ENCODE measurements around the gene ZNF76. TPM values are rescaled to one million over a fixed set of nuclear protein-coding genes. Genes with fewer than 3 reads are reported as not detected.

Gene ZNF76
- total and polyA plus RNA-seq, 9 of the 15 experiments (the other 6 are each of a cell fraction or from before 2014, with no cell fraction given), result 1.2 to 17.8 (median 10.7) TPM

DNA sequence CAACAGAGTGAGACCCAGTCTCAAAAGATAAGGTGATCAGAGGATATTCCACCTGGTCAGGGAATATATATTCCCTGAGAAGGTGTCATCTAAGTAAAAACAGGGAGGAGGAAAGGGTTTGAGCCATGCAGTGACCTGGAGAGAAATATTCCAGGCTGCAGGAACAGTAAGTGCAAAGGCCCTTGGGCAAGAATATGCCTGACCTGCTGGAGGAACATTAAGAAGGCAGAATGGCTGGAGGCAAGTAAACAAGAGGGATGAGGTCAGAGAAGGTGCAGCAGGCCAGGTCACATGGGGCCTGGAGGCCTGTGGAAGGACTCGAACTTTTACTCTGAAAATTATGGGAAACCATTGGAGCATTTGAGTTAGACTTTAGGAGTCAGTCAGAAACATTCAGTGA lies 44.8 kb downstream of the ZNF76 start:
- Histone ChIP-seq H3K36me3 (ENCODE audit: control insufficient read depth, insufficient read depth, low read length) (peaks cover 6% of the 10 kb centered on the region; the same call in 1 of the 3 replicates), H3K4me1 (replicated peaks in 1 of 2; ENCODE audit: control insufficient read depth in 2 of 2, insufficient read depth in 2 of 2, low read length in 2 of 2) (peaks cover 27 to 28% of the 10 kb centered on the region in 2 experiments), H3K27ac (ENCODE audit: extremely low read depth, low read depth, low read length) (no peak overlapping the region), H3K9me3 (replicated peaks; ENCODE audit: control insufficient read depth, insufficient read depth, low read depth, low read length) (no peaks in the 10 kb centered on the region), H3K9me1 (ENCODE audit: control insufficient read depth, insufficient read depth, low read length) (no peaks in the 10 kb centered on the region), H3K4me2 (ENCODE audit: insufficient read depth, low read length) (no peak overlapping the region), H3K79me2 (ENCODE audit: control insufficient read depth, insufficient read depth, low read length) (peaks cover 6% of the 10 kb centered on the region; the same call in 2 of the 3 replicates), H3K4me3 (no peak overlapping the region), H3K27me3 (ENCODE audit: control insufficient read depth in 2 of 2, insufficient read depth in 2 of 2, low read length in 2 of 2) (no peaks in the 10 kb centered on the region), H2AFZ (ENCODE audit: low read depth, low read length) (no peak overlapping the region), H4K20me1 (replicated peaks; ENCODE audit: control insufficient read depth, insufficient read depth, low read length) (0 out of 2 replicates have a peak, but pooled peaks cover 4% of the 10 kb centered on the region), H3K9ac (ENCODE audit: insufficient read depth in 1 of 2, low read depth in 2 of 2, low read length in 2 of 2) (peak overlapping the region in 1 of 2 experiments; percentile 24; a peak in 1 of 4 replicates)
- no peak for DNase-seq (ENCODE audit: extremely low read depth in 1 of 4, low spot score in 3 of 4)
- no peak for ATAC-seq
- ChIA-PET POLR2A (interaction anchor here (0.9 to 1.2 kb wide), 3 partner anchors 19 to 146 kb away, joined by 3 to 4 read pairs (median 3); no protein-coding TSS in a partner anchor), CTCF (ENCODE audit: low intra/inter-chr PET ratio) (no interaction called here)
- 30% methylated on average over 1 of the region's 1 CpG for WGBS (ENCODE audit: insufficient coverage, low coverage, missing lambda C conversion rate)
- intact Hi-C loops (cut with micrococcal nuclease) (no loop called here), in situ Hi-C loops (cut with MboI) (loop anchor here (10.0 kb wide), 1 partner anchor 151 kb away; the partner anchor contains the start of gene FANCE)
- no peak for FAIRE-seq
- no TSS peak for BruUV-seq (replicated peaks)
- TF ChIP-seq, protein P1, sequence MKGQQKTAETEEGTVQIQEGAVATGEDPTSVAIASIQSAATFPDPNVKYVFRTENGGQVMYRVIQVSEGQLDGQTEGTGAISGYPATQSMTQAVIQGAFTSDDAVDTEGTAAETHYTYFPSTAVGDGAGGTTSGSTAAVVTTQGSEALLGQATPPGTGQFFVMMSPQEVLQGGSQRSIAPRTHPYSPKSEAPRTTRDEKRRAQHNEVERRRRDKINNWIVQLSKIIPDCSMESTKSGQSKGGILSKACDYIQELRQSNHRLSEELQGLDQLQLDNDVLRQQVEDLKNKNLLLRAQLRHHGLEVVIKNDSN (CRISPR knock-in tag; IDR thresholded peaks at IDR 0.05), result peak; percentile 60
- TF ChIP-seq U2AF1 (optimal IDR thresholded peaks at IDR 0.05; ENCODE audit: low read depth, low read length) (no peak), ZNF57 (CRISPR knock-in tag; IDR thresholded peaks at IDR 0.05) (no peak), GATAD2A (IDR thresholded peaks at IDR 0.05) (no peak), FOXA3 (CRISPR knock-in tag; conservative IDR thresholded peaks at IDR 0.05 in 1 of 2, IDR thresholded peaks at IDR 0.05 in 1 of 2) (0 out of 4 replicates have a peak, but pooled peaks of 1 of the 2 experiments have one; percentile 21), ZNF121 (CRISPR knock-in tag; conservative IDR thresholded peaks at IDR 0.05) (peak; percentile 3; the same call in 1 of the 2 replicates), WHSC1 (IDR thresholded peaks at IDR 0.05; ENCODE audit: low read length) (no peak)
- TF ChIP-seq, protein P2, sequence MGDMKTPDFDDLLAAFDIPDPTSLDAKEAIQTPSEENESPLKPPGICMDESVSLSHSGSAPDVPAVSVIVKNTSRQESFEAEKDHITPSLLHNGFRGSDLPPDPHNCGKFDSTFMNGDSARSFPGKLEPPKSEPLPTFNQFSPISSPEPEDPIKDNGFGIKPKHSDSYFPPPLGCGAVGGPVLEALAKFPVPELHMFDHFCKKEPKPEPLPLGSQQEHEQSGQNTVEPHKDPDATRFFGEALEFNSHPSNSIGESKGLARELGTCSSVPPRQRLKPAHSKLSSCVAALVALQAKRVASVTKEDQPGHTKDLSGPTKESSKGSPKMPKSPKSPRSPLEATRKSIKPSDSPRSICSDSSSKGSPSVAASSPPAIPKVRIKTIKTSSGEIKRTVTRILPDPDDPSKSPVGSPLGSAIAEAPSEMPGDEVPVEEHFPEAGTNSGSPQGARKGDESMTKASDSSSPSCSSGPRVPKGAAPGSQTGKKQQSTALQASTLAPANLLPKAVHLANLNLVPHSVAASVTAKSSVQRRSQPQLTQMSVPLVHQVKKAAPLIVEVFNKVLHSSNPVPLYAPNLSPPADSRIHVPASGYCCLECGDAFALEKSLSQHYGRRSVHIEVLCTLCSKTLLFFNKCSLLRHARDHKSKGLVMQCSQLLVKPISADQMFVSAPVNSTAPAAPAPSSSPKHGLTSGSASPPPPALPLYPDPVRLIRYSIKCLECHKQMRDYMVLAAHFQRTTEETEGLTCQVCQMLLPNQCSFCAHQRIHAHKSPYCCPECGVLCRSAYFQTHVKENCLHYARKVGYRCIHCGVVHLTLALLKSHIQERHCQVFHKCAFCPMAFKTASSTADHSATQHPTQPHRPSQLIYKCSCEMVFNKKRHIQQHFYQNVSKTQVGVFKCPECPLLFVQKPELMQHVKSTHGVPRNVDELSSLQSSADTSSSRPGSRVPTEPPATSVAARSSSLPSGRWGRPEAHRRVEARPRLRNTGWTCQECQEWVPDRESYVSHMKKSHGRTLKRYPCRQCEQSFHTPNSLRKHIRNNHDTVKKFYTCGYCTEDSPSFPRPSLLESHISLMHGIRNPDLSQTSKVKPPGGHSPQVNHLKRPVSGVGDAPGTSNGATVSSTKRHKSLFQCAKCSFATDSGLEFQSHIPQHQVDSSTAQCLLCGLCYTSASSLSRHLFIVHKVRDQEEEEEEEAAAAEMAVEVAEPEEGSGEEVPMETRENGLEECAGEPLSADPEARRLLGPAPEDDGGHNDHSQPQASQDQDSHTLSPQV (IDR thresholded peaks at IDR 0.05), result no peak
- TF ChIP-seq, protein P3, sequence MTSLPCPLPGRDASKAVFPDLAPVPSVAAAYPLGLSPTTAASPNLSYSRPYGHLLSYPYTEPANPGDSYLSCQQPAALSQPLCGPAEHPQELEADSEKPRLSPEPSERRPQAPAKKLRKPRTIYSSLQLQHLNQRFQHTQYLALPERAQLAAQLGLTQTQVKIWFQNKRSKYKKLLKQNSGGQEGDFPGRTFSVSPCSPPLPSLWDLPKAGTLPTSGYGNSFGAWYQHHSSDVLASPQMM (CRISPR knock-in tag; IDR thresholded peaks at IDR 0.05), result no peak
- TF ChIP-seq, protein P4, sequence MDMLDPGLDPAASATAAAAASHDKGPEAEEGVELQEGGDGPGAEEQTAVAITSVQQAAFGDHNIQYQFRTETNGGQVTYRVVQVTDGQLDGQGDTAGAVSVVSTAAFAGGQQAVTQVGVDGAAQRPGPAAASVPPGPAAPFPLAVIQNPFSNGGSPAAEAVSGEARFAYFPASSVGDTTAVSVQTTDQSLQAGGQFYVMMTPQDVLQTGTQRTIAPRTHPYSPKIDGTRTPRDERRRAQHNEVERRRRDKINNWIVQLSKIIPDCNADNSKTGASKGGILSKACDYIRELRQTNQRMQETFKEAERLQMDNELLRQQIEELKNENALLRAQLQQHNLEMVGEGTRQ (CRISPR knock-in tag; IDR thresholded peaks at IDR 0.05), result peak; percentile 37
- TF ChIP-seq, protein P5, sequence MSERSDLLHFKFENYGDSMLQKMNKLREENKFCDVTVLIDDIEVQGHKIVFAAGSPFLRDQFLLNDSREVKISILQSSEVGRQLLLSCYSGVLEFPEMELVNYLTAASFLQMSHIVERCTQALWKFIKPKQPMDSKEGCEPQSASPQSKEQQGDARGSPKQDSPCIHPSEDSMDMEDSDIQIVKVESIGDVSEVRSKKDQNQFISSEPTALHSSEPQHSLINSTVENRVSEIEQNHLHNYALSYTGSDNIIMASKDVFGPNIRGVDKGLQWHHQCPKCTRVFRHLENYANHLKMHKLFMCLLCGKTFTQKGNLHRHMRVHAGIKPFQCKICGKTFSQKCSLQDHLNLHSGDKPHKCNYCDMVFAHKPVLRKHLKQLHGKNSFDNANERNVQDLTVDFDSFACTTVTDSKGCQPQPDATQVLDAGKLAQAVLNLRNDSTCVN (CRISPR knock-in tag; IDR thresholded peaks at IDR 0.05), result no peak
- TF ChIP-seq, protein P6, sequence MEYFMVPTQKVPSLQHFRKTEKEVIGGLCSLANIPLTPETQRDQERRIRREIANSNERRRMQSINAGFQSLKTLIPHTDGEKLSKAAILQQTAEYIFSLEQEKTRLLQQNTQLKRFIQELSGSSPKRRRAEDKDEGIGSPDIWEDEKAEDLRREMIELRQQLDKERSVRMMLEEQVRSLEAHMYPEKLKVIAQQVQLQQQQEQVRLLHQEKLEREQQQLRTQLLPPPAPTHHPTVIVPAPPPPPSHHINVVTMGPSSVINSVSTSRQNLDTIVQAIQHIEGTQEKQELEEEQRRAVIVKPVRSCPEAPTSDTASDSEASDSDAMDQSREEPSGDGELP (CRISPR knock-in tag; IDR thresholded peaks at IDR 0.05; ENCODE audit: borderline replicate concordance), result no peak

Measured in K562 (cell line).